HG03575 (cell line): ENCODE results near the gene EGFR.

Experiments
- ATAC-seq: cut with Tn5 transposase; IDR thresholded peaks from one replicate; pipeline ENCODE4 v1.9.1; 2021; ENCODE audit not compliant: unreplicated experiment, insufficient number of reproducible peaks, low FRiP score; ENCODE audit errors: extremely low read depth

Gene EGFR

DNA sequence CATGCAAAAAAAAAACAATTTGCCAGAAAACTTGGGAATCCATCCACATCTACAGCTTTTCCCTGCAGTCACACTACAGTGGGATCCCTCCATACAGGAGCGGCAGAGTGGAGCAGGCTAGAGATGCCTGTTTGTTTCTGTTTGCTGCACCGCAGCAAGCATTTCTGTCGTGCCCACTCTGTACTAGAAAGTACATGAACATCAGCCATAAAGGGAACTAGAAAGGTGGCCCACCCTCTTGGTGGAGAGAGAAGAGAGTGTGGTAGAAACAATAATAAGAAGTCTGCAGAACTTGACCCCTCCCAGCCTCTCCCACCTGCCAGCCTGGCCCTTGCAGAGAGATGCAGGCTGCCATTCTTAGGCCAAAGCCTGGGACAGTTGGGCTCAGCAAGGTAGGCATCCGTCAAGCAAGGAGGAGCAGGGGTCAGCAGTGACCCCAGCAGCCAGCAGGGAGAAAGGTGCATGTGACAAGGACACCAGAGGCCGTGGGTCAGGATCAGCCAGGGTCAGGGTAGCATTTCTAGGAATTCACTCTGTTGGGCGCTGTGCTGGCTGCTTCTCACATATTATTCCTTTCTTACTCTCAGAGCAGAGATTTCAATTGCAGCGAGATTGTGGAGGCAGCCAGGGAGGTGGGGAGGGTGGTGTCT is 171.8 kb downstream of the EGFR start:
- no peak for ATAC-seq

DNA sequence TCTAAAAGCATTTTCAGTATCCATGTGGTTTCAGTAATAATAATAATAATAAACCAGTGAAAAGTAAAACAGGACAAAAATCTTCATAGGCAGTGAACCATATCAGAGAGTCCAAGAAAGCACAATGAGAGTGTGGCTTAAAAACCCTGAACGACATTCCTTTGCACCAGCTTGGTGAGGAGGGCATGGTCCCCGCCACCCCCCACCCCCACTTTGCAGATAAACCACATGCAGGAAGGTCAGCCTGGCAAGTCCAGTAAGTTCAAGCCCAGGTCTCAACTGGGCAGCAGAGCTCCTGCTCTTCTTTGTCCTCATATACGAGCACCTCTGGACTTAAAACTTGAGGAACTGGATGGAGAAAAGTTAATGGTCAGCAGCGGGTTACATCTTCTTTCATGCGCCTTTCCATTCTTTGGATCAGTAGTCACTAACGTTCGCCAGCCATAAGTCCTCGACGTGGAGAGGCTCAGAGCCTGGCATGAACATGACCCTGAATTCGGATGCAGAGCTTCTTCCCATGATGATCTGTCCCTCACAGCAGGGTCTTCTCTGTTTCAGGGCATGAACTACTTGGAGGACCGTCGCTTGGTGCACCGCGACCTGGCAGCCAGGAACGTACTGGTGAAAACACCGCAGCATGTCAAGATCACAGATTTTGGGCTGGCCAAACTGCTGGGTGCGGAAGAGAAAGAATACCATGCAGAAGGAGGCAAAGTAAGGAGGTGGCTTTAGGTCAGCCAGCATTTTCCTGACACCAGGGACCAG is 172.5 kb downstream of the EGFR start:
- ATAC-seq: no peak

DNA sequence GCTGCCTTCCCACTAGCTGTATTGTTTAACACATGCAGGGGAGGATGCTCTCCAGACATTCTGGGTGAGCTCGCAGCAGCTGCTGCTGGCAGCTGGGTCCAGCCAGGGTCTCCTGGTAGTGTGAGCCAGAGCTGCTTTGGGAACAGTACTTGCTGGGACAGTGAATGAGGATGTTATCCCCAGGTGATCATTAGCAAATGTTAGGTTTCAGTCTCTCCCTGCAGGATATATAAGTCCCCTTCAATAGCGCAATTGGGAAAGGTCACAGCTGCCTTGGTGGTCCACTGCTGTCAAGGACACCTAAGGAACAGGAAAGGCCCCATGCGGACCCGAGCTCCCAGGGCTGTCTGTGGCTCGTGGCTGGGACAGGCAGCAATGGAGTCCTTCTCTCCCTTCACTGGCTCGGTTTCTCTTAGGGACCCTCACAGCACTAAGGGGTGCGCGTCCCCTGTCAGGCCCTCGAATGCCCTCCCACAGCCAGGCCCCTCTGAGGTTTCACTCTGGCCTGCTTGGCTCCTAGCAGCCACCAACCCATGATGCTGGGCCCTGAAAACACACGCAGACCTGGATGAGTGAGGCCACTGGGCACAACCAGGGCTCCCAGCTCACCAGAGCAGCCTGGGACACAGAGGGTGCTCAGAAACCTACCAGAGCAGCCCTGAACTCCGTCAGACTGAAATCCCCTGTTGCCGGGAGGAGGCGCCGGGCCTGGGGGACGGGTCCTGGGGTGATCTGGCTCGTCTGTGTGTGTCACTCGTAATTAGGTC is 173.3 kb downstream of the EGFR start:
- ATAC-seq: no peak

DNA sequence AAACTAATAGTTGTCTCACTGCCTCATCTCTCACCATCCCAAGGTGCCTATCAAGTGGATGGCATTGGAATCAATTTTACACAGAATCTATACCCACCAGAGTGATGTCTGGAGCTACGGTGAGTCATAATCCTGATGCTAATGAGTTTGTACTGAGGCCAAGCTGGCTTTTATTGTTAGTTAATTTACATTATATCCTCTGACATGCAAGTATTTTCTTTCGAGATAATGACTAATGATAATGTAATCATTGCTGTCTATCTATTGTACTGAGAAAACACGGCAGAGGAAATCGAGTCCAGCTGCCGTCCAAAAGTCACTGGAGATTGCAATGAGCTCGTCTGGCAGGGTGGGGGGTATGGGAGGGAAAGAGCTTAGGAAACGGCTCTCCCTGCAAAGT is 173.9 kb downstream of the EGFR start:
- ATAC-seq: no peak

DNA sequence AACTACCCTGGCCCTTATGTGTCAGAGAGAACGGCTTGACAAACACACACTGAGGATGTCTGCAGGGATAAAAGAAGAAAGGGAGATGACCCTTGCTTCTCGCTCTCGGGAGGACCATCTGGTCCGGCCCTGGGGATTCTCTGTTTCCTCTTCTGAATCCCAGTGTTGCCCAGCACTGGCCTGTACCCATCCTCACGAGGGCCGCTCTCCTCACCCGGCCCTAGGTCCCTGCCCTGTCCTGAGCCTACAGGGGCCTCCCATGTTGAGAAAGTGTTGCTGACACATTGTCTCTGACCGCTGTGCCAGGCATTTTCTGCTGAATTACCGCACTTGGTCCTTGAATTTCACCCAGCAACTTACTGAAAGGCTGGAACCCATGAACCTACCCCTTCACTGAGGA is 174.4 kb downstream of the EGFR start:
- ATAC-seq: no peak

DNA sequence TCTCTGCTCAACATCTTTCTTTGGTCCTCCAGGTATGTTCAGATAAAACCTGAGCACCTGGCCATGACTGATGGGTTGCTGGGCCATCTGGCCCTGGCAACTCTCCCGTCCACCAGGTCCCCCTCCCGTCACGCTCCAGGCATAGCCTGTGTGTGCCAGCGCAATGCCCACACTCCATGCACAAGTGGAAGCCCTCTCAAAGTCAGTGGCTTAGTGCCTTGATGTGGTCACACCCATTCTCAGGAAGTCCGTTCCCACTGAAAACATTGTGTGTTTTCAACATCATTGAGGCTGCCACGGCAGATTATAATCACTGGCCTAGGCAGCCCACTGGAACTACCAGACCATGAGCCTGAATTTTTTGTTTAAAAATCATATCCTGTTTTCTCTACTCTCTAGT is 175.7 kb downstream of the EGFR start:
- ATAC-seq: no peak

DNA sequence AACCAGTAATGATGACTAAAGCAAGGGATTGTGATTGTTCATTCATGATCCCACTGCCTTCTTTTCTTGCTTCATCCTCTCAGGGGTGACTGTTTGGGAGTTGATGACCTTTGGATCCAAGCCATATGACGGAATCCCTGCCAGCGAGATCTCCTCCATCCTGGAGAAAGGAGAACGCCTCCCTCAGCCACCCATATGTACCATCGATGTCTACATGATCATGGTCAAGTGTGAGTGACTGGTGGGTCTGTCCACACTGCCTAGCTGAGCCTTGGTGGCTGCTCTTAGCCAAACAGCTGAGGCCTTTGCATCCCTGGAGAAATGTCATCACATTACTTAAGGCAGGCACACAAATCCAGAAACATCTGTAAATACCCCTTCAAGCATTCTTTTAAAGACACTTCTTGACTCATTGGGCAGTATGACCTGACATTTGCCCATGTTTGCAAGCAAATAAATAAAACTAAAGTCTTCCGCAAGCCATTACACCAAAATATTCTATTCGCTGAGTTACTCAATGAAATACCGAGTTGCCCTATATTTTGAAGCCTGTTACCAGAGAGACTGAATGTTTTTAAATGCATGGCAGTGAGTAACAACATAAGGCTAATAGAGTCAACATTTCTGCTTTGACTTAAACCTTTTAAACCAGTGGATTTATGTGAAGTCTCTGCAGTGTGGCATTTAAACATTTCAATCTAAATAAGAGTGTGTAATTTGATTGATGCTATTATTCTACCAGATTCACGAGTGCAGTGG is 180.0 kb downstream of the EGFR start:
- no peak for ATAC-seq

DNA sequence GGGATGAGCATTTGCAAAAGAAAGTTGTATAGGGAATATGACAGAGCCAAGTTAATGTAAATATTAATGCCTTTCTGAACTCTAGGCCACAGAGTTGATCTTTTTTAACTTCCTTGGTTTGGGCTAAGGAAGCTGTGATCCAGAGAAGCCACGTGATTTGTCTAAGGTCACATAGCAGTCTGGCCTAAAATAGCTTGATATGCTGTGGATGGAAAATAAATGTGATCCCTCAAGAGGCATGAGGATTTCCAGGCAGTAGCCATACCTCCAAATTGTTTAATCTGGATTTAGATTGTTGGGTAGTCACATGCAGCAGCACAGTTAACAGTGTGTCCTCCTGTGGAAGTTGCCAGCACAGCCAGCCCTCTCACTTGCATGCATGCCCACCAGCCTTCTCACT is 180.6 kb downstream of the EGFR start:
- no peak for ATAC-seq

DNA sequence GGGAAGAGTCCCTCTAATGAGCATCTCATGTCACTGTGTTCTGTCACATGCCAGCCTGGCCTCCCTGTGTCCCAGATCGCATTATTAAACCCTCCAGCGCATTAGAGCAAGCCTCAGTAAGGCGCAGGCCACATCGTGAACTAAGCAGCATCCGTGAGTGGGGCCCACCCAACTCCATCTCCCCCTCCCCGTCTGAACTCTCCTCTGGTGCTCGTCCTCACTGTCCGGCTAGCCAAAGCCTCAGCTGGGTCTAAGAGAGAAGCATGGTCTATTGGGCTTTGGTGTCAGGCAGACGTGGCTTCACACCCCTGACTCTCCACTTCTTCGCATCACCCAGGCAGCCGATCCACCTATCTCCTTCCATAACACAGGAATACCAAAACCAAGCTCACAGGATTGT is 181.6 kb downstream of the EGFR start:
- no peak for ATAC-seq

DNA sequence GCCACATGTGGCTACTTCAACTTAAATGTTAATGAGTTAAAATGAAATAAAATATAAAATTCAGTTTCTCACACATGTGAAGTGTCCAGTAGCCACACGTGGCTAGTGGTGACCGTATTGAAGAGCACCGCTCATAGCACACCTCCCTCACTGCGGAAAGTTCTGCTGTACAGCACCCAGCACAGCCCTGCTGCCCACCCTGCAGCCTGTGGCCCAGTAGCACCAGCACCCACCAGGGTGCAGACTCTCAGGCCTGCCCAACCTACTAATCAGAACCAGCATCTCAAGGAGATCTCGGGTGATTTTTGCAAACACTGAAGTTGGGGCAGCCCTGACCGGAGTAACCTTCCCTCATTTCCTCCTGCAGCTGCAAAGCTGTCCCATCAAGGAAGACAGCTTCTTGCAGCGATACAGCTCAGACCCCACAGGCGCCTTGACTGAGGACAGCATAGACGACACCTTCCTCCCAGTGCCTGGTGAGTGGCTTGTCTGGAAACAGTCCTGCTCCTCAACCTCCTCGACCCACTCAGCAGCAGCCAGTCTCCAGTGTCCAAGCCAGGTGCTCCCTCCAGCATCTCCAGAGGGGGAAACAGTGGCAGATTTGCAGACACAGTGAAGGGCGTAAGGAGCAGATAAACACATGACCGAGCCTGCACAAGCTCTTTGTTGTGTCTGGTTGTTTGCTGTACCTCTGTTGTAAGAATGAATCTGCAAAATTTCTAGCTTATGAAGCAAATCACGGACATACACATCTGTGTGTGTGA is 183.5 kb downstream of the EGFR start:
- ATAC-seq: no peak

DNA sequence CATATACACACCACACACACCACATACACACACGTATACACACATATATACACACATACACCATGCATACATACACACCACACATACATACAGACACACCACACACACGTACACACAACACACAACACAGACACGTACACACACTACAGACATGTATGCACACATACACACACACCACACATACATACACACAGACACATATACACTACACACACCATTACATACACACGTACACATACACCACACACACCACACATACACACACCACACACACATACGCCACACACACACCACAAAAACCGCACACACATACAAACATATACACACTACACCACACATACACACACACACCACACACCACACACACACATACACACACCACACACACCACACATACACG is 184.5 kb downstream of the EGFR start:
- ATAC-seq: no peak

DNA sequence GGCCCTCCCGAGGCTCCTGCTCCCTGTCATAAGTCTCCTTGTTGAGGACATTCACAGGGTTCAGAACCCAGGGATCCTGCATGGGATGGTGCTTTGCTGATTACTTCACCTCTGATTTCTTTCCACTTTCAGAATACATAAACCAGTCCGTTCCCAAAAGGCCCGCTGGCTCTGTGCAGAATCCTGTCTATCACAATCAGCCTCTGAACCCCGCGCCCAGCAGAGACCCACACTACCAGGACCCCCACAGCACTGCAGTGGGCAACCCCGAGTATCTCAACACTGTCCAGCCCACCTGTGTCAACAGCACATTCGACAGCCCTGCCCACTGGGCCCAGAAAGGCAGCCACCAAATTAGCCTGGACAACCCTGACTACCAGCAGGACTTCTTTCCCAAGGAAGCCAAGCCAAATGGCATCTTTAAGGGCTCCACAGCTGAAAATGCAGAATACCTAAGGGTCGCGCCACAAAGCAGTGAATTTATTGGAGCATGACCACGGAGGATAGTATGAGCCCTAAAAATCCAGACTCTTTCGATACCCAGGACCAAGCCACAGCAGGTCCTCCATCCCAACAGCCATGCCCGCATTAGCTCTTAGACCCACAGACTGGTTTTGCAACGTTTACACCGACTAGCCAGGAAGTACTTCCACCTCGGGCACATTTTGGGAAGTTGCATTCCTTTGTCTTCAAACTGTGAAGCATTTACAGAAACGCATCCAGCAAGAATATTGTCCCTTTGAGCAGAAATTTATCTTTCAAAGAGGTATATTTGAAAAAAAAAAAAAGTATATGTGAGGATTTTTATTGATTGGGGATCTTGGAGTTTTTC is 186.5 kb downstream of the EGFR start:
- ATAC-seq: no peak

DNA sequence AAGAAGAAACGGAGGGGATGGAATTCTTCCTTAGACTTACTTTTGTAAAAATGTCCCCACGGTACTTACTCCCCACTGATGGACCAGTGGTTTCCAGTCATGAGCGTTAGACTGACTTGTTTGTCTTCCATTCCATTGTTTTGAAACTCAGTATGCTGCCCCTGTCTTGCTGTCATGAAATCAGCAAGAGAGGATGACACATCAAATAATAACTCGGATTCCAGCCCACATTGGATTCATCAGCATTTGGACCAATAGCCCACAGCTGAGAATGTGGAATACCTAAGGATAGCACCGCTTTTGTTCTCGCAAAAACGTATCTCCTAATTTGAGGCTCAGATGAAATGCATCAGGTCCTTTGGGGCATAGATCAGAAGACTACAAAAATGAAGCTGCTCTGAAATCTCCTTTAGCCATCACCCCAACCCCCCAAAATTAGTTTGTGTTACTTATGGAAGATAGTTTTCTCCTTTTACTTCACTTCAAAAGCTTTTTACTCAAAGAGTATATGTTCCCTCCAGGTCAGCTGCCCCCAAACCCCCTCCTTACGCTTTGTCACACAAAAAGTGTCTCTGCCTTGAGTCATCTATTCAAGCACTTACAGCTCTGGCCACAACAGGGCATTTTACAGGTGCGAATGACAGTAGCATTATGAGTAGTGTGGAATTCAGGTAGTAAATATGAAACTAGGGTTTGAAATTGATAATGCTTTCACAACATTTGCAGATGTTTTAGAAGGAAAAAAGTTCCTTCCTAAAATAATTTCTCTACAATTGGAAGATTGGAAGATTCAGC is 187.6 kb downstream of the EGFR start:
- no peak for ATAC-seq

DNA sequence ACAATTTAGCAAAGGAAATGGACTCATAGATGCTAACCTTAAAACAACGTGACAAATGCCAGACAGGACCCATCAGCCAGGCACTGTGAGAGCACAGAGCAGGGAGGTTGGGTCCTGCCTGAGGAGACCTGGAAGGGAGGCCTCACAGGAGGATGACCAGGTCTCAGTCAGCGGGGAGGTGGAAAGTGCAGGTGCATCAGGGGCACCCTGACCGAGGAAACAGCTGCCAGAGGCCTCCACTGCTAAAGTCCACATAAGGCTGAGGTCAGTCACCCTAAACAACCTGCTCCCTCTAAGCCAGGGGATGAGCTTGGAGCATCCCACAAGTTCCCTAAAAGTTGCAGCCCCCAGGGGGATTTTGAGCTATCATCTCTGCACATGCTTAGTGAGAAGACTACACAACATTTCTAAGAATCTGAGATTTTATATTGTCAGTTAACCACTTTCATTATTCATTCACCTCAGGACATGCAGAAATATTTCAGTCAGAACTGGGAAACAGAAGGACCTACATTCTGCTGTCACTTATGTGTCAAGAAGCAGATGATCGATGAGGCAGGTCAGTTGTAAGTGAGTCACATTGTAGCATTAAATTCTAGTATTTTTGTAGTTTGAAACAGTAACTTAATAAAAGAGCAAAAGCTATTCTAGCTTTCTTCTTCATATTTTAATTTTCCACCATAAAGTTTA is 188.8 kb downstream of the EGFR start:
- no peak for ATAC-seq

DNA sequence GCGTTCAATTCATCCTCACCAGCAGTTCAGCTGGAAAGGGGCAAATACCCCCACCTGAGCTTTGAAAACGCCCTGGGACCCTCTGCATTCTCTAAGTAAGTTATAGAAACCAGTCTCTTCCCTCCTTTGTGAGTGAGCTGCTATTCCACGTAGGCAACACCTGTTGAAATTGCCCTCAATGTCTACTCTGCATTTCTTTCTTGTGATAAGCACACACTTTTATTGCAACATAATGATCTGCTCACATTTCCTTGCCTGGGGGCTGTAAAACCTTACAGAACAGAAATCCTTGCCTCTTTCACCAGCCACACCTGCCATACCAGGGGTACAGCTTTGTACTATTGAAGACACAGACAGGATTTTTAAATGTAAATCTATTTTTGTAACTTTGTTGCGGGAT is 190.5 kb downstream of the EGFR start:
- ATAC-seq: no peak

DNA sequence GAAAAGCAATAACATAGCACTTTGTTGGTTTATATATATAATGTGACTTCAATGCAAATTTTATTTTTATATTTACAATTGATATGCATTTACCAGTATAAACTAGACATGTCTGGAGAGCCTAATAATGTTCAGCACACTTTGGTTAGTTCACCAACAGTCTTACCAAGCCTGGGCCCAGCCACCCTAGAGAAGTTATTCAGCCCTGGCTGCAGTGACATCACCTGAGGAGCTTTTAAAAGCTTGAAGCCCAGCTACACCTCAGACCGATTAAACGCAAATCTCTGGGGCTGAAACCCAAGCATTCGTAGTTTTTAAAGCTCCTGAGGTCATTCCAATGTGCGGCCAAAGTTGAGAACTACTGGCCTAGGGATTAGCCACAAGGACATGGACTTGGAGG is 191.4 kb downstream of the EGFR start:
- ATAC-seq: no peak

DNA sequence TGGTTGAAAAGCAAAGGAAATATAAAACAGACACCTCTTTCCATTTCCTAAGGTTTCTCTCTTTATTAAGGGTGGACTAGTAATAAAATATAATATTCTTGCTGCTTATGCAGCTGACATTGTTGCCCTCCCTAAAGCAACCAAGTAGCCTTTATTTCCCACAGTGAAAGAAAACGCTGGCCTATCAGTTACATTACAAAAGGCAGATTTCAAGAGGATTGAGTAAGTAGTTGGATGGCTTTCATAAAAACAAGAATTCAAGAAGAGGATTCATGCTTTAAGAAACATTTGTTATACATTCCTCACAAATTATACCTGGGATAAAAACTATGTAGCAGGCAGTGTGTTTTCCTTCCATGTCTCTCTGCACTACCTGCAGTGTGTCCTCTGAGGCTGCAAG is 191.9 kb downstream of the EGFR start:
- ATAC-seq: no peak
